Mesenchymal stem cell (in vitro differentiated cells and primary cell): Measurements from ENCODE around the gene TIMM23.

Experiments used
- DNase-seq: peaks from one replicate; pipeline ENCODE4 v3.0.0-alpha.2; 2013
- H2AFZ ChIP-seq: one replicate; pipeline ENCODE4 v1.6.1; 2013; ENCODE audit warnings: low read depth, mild to moderate bottlenecking, control low read depth, inconsistent platforms, low read length, moderate library complexity
- H2AK5ac ChIP-seq: 2 replicates; pipeline ENCODE4 v1.6.1; 2013; ENCODE audit warnings: low read length, moderate library complexity, mild to moderate bottlenecking, inconsistent platforms; ENCODE audit not compliant: severe bottlenecking
- H2BK120ac ChIP-seq: one replicate; pipeline ENCODE4 v1.6.1; 2013; ENCODE audit warnings: low read depth, mild to moderate bottlenecking, inconsistent platforms, low read length, moderate library complexity
- H2BK12ac ChIP-seq, 2 experiments: one replicate each; pipeline ENCODE4 v1.6.1; 2013; ENCODE audit warnings: inconsistent platforms in 2 of 2, low read length in 2 of 2, mild to moderate bottlenecking in 2 of 2, moderate library complexity in 2 of 2, control low read depth in 1 of 2
- H2BK15ac ChIP-seq: one replicate; pipeline ENCODE4 v1.6.1; 2013; ENCODE audit warnings: mild to moderate bottlenecking, low read depth, inconsistent platforms; ENCODE audit not compliant: poor library complexity, severe bottlenecking
- H2BK5ac ChIP-seq: 2 replicates; pipeline ENCODE4 v1.6.1; 2013; ENCODE audit warnings: low read depth, mild to moderate bottlenecking, low read length, control low read depth, inconsistent platforms; ENCODE audit not compliant: poor library complexity, severe bottlenecking
- H3K14ac ChIP-seq, 2 experiments: one replicate each; pipeline ENCODE4 v1.6.1; 2013; ENCODE audit warnings: inconsistent platforms in 2 of 2, low read length in 2 of 2, control low read depth in 1 of 2, mild to moderate bottlenecking in 1 of 2, moderate library complexity in 1 of 2
- H3K18ac ChIP-seq, 2 experiments: one replicate each; pipeline ENCODE4 v1.6.1; 2013; ENCODE audit warnings: inconsistent platforms in 2 of 2, low read length in 2 of 2, control low read depth in 1 of 2, low read depth in 1 of 2, mild to moderate bottlenecking in 1 of 2
- H3K23ac ChIP-seq, 2 experiments: one replicate each; pipeline ENCODE4 v1.6.1; 2013; ENCODE audit warnings: inconsistent platforms in 2 of 2, low read length in 2 of 2, mild to moderate bottlenecking in 2 of 2, moderate library complexity in 2 of 2, control low read depth in 1 of 2
- H3K27ac ChIP-seq: 2 replicates; pipeline ENCODE4 v1.5.1; 2013; ENCODE audit warnings: mild to moderate bottlenecking, moderate library complexity, low read length, control low read depth, inconsistent platforms; ENCODE audit not compliant: poor library complexity, severe bottlenecking
- H3K27me3 ChIP-seq, 2 experiments: 2 replicates each; pipeline versions ENCODE4 v1.6.1 to v1.7.0; 2013; ENCODE audit warnings: low read length in 2 of 2, mild to moderate bottlenecking in 2 of 2, moderate library complexity in 2 of 2, control low read depth in 1 of 2, inconsistent platforms in 1 of 2; ENCODE audit not compliant: control insufficient read depth in 1 of 2, insufficient read depth in 1 of 2
- H3K36me3 ChIP-seq, 2 experiments: 2 replicates each; pipeline versions ENCODE4 v1.6.1 to v1.7.0; 2013; ENCODE audit warnings: low read length in 2 of 2, control low read depth in 1 of 2, inconsistent platforms in 1 of 2, low read depth in 1 of 2, mild to moderate bottlenecking in 1 of 2; ENCODE audit not compliant: insufficient read depth in 2 of 2, control insufficient read depth in 1 of 2
- H3K4ac ChIP-seq, 2 experiments: one replicate each; pipeline ENCODE4 v1.6.1; 2013; ENCODE audit warnings: inconsistent platforms in 2 of 2, low read length in 2 of 2, mild to moderate bottlenecking in 2 of 2, moderate library complexity in 2 of 2, control low read depth in 1 of 2, low read depth in 1 of 2
- H3K4me1 ChIP-seq: 2 replicates; pipeline ENCODE4 v1.6.1; 2013; ENCODE audit warnings: low read depth, low read length, control low read depth; ENCODE audit not compliant: control insufficient read depth, insufficient read depth
- H3K4me2 ChIP-seq: 2 replicates; pipeline ENCODE4 v1.6.1; 2013; ENCODE audit warnings: low read length, mild to moderate bottlenecking, inconsistent platforms; ENCODE audit not compliant: poor library complexity, severe bottlenecking
- H3K4me3 ChIP-seq, 2 experiments: 2 replicates each; pipeline versions ENCODE4 v1.5.1 to v1.7.0; 2013; ENCODE audit warnings: low read length in 2 of 2, mild to moderate bottlenecking in 2 of 2, control low read depth in 1 of 2, low read depth in 1 of 2; ENCODE audit not compliant: insufficient read depth in 1 of 2
- H3K79me1 ChIP-seq: replicated peaks from 2 replicates; pipeline ENCODE4 v1.6.1; 2013; ENCODE audit warnings: mild to moderate bottlenecking, control low read depth, low read length, inconsistent platforms; ENCODE audit not compliant: poor library complexity, severe bottlenecking
- H3K9ac ChIP-seq: 2 replicates; pipeline ENCODE4 v1.7.0; 2013; ENCODE audit warnings: mild to moderate bottlenecking, low read length, moderate library complexity
- H3K9me3 ChIP-seq: 2 replicates; pipeline ENCODE4 v1.7.0; 2013; ENCODE audit warnings: mild to moderate bottlenecking, low read length; ENCODE audit not compliant: control insufficient read depth
- H4K8ac ChIP-seq: one replicate; pipeline ENCODE4 v1.6.1; 2013; ENCODE audit warnings: inconsistent platforms, mild to moderate bottlenecking, low read length, moderate library complexity
- H4K91ac ChIP-seq: one replicate; pipeline ENCODE4 v1.6.1; 2013; ENCODE audit warnings: mild to moderate bottlenecking, low read length, inconsistent platforms
- WGBS: methylation state at CpG from one replicate; pipeline ENCODE4 v1.1.7; 2013; ENCODE audit warnings: mixed read lengths; 5-methylcytosine and 5-hydroxymethylcytosine counted together

TIMM23 gene

DNA sequence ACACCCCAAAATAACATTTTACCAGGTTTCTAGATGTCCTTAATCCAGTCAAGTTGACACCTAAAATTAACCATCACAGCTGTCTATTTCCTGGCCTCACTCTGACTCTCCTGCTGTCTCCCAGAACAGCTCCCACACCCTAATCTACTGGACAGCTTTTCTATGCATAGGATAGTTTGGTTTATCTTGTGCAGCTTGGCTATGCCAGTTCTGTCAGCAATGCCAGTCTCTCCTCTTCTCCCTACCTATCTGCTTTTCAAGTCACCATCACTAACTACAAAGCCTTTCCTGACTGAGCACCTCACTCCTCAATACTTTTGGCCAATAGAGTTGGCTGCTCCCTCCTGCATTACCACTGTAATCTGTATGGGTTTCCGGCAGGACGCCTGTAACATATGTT lies 53.1 kb downstream of the TIMM23 start:
- peaks cover 14% of the 10 kb centered on the region for H3K4me1 ChIP-seq
- no peak overlapping the region for H3K27ac ChIP-seq
- no peaks in the 10 kb centered on the region for H3K79me1 ChIP-seq
- H4K91ac ChIP-seq, result no peak overlapping the region
- H3K27me3 ChIP-seq, result no peaks in the 10 kb centered on the region
- peaks cover 0 to 4% of the 10 kb centered on the region in 2 experiments for H3K36me3 ChIP-seq
- H3K4ac ChIP-seq, result peak overlapping the region in 1 of 2 experiments; percentile 58
- H3K4me2 ChIP-seq, result no peak overlapping the region
- H2BK12ac ChIP-seq, result peak overlapping the region; percentile 10 to 42
- no peak overlapping the region for H3K23ac ChIP-seq
- peak overlapping the region; percentile 88 for H3K9ac ChIP-seq
- no peaks in the 10 kb centered on the region for H3K9me3 ChIP-seq
- H2BK5ac ChIP-seq, result no peak overlapping the region
- H3K14ac ChIP-seq, result no peak overlapping the region
- H2AK5ac ChIP-seq, result no peak overlapping the region
- no peak overlapping the region for H2AFZ ChIP-seq
- 100% methylated on average over 2 of the region's 2 CpGs for WGBS
- H3K18ac ChIP-seq, result no peak overlapping the region
- no peak overlapping the region for H2BK15ac ChIP-seq
- H2BK120ac ChIP-seq, result no peak overlapping the region
- peak overlapping the region; percentile 57 for H4K8ac ChIP-seq
- no peak for DNase-seq
- peak overlapping the region in 1 of 2 experiments; percentile 5 for H3K4me3 ChIP-seq

DNA sequence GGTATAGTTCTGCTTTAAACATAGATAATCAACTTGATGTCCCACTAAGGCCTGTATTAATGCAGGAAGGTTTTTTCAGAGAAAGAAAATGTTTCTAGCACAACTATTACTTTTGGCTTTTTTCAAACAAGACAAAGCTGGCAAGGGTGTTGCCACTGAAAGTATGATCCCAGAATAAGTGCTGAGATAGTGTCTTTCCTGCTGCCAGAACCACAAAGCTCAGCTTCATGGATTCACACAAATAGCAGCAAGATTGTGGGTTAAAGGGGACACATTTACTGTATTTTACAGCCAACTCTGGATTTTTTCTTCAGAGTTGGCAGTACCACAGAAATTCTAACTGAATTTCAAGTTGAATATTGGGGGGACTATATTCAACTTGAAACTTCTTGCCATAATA lies 53.8 kb downstream of the TIMM23 start:
- Histone ChIP-seq H3K27me3 (no peaks in the 10 kb centered on the region), H3K36me3 (peaks cover 0 to 4% of the 10 kb centered on the region in 2 experiments), H4K8ac (no peak overlapping the region), H3K27ac (no peak overlapping the region), H3K4me2 (no peak overlapping the region), H2BK5ac (no peak overlapping the region), H3K18ac (no peak overlapping the region), H3K79me1 (no peaks in the 10 kb centered on the region), H3K14ac (no peak overlapping the region), H2BK12ac (no peak overlapping the region), H3K23ac (no peak overlapping the region), H2AFZ (no peak overlapping the region), H4K91ac (no peak overlapping the region), H2BK120ac (no peak overlapping the region), H3K4me1 (peaks cover 14% of the 10 kb centered on the region), H3K4ac (no peak overlapping the region), H3K9ac (peak overlapping the region; percentile 88), H2BK15ac (no peak overlapping the region), H3K9me3 (no peaks in the 10 kb centered on the region), H2AK5ac (no peak overlapping the region), H3K4me3 (no peak overlapping the region)
- DNase-seq, result no peak

DNA sequence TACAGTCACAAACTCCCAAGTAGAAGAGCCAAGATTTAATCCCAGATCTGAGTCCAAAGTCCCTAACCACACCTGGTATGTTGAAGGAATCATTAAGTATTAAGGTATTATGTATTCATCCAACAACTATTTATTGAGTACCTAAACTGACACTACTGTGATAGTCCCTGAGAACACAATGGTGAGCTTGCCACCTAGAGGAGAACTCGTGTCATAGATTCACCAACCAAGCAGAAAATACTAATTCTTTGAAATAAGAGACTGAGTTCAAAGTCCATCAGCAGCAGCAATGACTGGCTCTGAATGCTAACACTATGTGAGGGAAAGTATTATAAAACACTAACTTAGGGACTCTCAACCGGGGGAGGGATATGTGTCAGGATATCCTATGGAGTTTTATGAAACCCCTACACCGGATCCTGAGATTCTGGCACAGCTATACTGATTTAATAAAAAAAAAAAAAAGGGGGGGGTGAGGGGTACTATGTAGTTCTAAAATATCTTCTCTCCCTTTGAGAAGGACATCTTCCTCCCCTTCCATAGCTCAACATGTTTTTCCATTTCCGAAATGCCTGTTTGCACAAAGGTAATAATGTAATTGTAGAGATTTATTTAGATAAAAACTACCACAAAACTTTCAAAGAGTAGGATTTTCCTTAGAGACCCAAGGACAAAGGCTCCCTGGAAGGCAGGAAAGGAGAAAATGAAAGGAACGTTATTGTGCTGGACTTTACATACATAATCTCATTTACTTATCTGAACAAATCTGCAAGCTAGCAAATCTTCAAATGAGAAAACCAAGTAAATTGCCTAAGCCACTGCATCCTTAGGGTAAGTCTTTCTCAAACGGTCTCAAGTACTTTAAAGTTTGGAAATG lies 56.5 kb downstream of the TIMM23 start:
- no peaks in the 10 kb centered on the region for H3K9me3 ChIP-seq
- H3K27ac ChIP-seq, result no peak overlapping the region
- H2AFZ ChIP-seq, result no peak overlapping the region
- H3K4me1 ChIP-seq, result peaks cover 10% of the 10 kb centered on the region
- no peak overlapping the region for H4K8ac ChIP-seq
- no peaks in the 10 kb centered on the region for H3K79me1 ChIP-seq
- no peak overlapping the region for H3K14ac ChIP-seq
- H3K9ac ChIP-seq, result peak overlapping the region; percentile 98
- no peak overlapping the region for H4K91ac ChIP-seq
- H2BK15ac ChIP-seq, result no peak overlapping the region
- no peaks in the 10 kb centered on the region for H3K27me3 ChIP-seq
- peak; percentile 84 for DNase-seq
- H3K4me2 ChIP-seq, result peak overlapping the region; percentile 75
- peak overlapping the region in 1 of 2 experiments; percentile 94 for H3K4me3 ChIP-seq
- no peak overlapping the region for H3K4ac ChIP-seq
- H2BK120ac ChIP-seq, result no peak overlapping the region
- no peak overlapping the region for H3K23ac ChIP-seq
- peaks cover 0 to 4% of the 10 kb centered on the region in 2 experiments for H3K36me3 ChIP-seq
- WGBS, result 8% methylated on average over 2 of the region's 6 CpGs
- H2BK5ac ChIP-seq, result no peak overlapping the region
- no peak overlapping the region for H2AK5ac ChIP-seq
- no peak overlapping the region for H2BK12ac ChIP-seq
- no peak overlapping the region for H3K18ac ChIP-seq

DNA sequence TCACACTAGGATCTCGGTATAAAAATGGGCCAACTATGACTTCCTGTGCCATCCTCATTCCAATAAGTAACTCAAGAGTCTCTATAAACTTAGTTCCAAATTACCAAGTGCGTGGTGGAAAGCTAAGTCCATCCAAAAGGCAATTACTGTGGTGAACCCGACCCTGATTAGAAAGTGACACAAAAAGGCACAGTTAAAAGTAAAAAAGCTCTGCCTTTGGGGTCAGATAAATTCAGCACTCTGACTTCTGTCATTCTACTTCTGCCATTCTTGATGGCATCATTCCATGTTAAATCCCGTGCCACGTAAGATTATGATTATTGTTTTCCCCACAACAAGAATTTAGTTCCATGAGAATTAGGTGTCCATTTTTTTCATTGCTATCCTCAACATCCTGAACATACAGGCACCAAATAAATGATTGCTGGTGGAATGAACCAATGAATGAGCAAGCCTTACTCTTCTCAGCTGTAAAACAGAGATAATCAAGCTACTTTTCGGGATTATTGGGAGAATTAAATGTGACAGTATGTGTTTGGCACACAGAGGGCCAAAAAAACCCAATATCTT lies 57.3 kb downstream of the TIMM23 start:
- Histone ChIP-seq H3K9me3 (no peaks in the 10 kb centered on the region), H3K23ac (no peak overlapping the region), H3K4me3 (peak overlapping the region; percentile 75 to 94), H3K9ac (peak overlapping the region; percentile 98), H4K91ac (no peak overlapping the region), H3K4me2 (peak overlapping the region; percentile 75), H2BK5ac (no peak overlapping the region), H2AK5ac (no peak overlapping the region), H3K4me1 (peaks cover 10% of the 10 kb centered on the region), H3K36me3 (peaks cover 0 to 4% of the 10 kb centered on the region in 2 experiments), H2BK15ac (peak overlapping the region; percentile 54), H4K8ac (no peak overlapping the region), H3K27me3 (no peaks in the 10 kb centered on the region), H3K18ac (peak overlapping the region in 1 of 2 experiments; percentile 90), H2AFZ (no peak overlapping the region), H3K14ac (no peak overlapping the region), H3K4ac (peak overlapping the region; percentile 20 to 65), H2BK12ac (no peak overlapping the region), H3K27ac (peak overlapping the region; percentile 77), H2BK120ac (peak overlapping the region; percentile 50), H3K79me1 (no peaks in the 10 kb centered on the region)
- WGBS, result 42% methylated on average over 5 of the region's 6 CpGs
- DNase-seq, result no peak
